Stomach (tissue), 9 donors: ENCODE measurements around the gene UBTD1. TPM values are rescaled to one million over a fixed set of nuclear protein-coding genes. Genes with fewer than 3 reads are reported as not detected.

ENCODE experiments used
- DNase-seq, 2 donors: peaks; one replicate each; pipeline versions ENCODE4 v3.0.0 to v3.0.0-alpha.2; 2013 to 2019
- H3K27ac ChIP-seq, 5 donors: fragments of 200-600 bp in 4 of 5; sonication (generic) in 4 of 5; one replicate each; pipeline ENCODE4 v1.5.1; 2013 to 2019; ENCODE audit warnings: mild to moderate bottlenecking in 1 of 5, moderate library complexity in 1 of 5
- H3K27me3 ChIP-seq, 3 donors: fragments of 200-600 bp; sonication (generic); one replicate each; pipeline ENCODE4 v1.5.1; 2017 to 2019; ENCODE audit warnings: mixed run types in 1 of 3
- H3K36me3 ChIP-seq, 4 donors: fragments of 200-600 bp; sonication (generic); 1 replicate in 3 of 4; 2 replicates in 1 of 4; pipeline ENCODE4 v1.5.1; 2016 to 2019
- H3K4me1 ChIP-seq, 4 donors: fragments of 200-600 bp; sonication (generic); one replicate each; pipeline ENCODE4 v1.5.1; 2016 to 2019
- H3K4me3 ChIP-seq, 4 donors: fragments of 200-600 bp; sonication (generic) in 3 of 4; one replicate each; pipeline ENCODE4 v1.5.1; 2016 to 2019; ENCODE audit warnings: mild to moderate bottlenecking in 1 of 4
- H3K9me3 ChIP-seq, 4 donors: fragments of 200-600 bp; sonication (generic); one replicate each; pipeline ENCODE4 v1.5.1; 2016 to 2019
- EP300 ChIP-seq: sonication (generic); formaldehyde crosslinking; IDR thresholded peaks from one replicate; pipeline ENCODE4 v1.6.1; 2017; ENCODE audit warnings: antibody characterized with exemption
- POLR2A ChIP-seq, 4 donors: fragments of 450-650 bp; IDR thresholded peaks; one replicate each; pipeline ENCODE4 v1.6.1; 2016; ENCODE audit warnings: antibody characterized with exemption in 4 of 4, control low read depth in 2 of 4, mild to moderate bottlenecking in 1 of 4, moderate library complexity in 1 of 4
- POLR2AphosphoS5 ChIP-seq, 3 donors: sonication (generic); formaldehyde crosslinking; IDR thresholded peaks; one replicate each; pipeline ENCODE4 v1.6.1; 2016; ENCODE audit warnings: antibody characterized with exemption in 3 of 3
- WGBS, 5 donors: extraction: QIAGEN DNeasy Blood & Tissue Kit in 3 of 5; methylation state at CpG; one replicate each; pipeline versions ENCODE4 v1.1.5 to v1.1.7; 2013 to 2018; 5-methylcytosine and 5-hydroxymethylcytosine counted together
- intact Hi-C: fragments of 100-400 bp; cut with DNase I; formaldehyde crosslinking; loops from one replicate; pipeline ENCODE4 v1.15.1; 2023; ENCODE audit warnings: low total_unique reads
- polyA plus RNA-seq, 3 donors: library from polyadenylated mRNA; stranded (reverse); fragments of 200-250 nt; gene quantifications; one replicate each; pipeline ENCODE4 v1.2.3, GENCODE V29; 2013
- total RNA-seq, 5 donors: library from RNA; depleted of rRNA; stranded (reverse); fragments of >200 nt; gene quantifications; one replicate each; pipeline versions ENCODE4 v1.1.0 to v1.2.3, GENCODE V29; 2014 to 2016
- TF ChIP-seq, protein P1 (sequence below), 7 experiments: fragments of 450-650 bp in 4 of 7; fragments of 200-600 bp in 3 of 7; sonication (generic) in 3 of 7; IDR thresholded peaks; one replicate each; pipeline ENCODE4 v1.5.1; 2016 to 2019; ENCODE audit warnings: antibody characterized with exemption in 7 of 7, control low read depth in 2 of 7, mild to moderate bottlenecking in 1 of 7
- donor health status: healthy with polysubstance abuse.
- donor health status: Bipolar disorder and iron deficiency.
- donor health status: healthy.

The UBTD1 gene
- total and polyA plus RNA-seq, 8 donors: 1.3 to 22.9 (median 8.1) TPM

DNA sequence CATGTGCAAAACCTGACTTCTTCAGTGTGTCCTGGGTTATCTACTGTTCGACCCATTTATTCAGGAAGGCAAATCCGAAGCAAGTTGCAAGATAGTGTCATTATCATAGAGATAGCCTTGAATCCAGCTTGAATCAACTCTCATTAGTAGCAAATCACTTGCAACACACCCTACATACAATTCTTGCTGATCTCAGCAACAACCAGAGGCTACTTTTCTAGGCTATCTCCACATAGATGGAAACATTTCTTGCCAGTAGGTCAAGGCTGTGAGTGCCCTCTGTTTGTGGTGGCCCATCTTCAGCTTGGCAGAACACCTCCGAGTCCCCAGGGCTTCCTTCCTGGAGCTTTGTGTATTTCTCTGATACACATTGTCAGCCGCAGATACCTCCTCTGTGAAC lies 12.0 kb downstream of the UBTD1 start:
- TF ChIP-seq, protein P1, sequence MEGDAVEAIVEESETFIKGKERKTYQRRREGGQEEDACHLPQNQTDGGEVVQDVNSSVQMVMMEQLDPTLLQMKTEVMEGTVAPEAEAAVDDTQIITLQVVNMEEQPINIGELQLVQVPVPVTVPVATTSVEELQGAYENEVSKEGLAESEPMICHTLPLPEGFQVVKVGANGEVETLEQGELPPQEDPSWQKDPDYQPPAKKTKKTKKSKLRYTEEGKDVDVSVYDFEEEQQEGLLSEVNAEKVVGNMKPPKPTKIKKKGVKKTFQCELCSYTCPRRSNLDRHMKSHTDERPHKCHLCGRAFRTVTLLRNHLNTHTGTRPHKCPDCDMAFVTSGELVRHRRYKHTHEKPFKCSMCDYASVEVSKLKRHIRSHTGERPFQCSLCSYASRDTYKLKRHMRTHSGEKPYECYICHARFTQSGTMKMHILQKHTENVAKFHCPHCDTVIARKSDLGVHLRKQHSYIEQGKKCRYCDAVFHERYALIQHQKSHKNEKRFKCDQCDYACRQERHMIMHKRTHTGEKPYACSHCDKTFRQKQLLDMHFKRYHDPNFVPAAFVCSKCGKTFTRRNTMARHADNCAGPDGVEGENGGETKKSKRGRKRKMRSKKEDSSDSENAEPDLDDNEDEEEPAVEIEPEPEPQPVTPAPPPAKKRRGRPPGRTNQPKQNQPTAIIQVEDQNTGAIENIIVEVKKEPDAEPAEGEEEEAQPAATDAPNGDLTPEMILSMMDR (IDR thresholded peaks at IDR 0.05): no peak
- TF ChIP-seq POLR2A (IDR thresholded peaks at IDR 0.05) (no peak), POLR2AphosphoS5 (IDR thresholded peaks at IDR 0.05) (no peak), EP300 (no peak)
- Histone ChIP-seq H3K36me3 (no peaks in the 10 kb centered on the region), H3K4me3 (no peak overlapping the region), H3K4me1 (peaks cover 0 to 18% (median 9%) of the 10 kb centered on the region in 4 donors), H3K27ac (no peak overlapping the region), H3K27me3 (no peaks in the 10 kb centered on the region), H3K9me3 (no peaks in the 10 kb centered on the region)
- WGBS, 5 donors: 77 to 89% (median 84%) methylated on average over 4 of the region's 4 CpGs
- DNase-seq: no peak
- intact Hi-C loops: no loop called here

DNA sequence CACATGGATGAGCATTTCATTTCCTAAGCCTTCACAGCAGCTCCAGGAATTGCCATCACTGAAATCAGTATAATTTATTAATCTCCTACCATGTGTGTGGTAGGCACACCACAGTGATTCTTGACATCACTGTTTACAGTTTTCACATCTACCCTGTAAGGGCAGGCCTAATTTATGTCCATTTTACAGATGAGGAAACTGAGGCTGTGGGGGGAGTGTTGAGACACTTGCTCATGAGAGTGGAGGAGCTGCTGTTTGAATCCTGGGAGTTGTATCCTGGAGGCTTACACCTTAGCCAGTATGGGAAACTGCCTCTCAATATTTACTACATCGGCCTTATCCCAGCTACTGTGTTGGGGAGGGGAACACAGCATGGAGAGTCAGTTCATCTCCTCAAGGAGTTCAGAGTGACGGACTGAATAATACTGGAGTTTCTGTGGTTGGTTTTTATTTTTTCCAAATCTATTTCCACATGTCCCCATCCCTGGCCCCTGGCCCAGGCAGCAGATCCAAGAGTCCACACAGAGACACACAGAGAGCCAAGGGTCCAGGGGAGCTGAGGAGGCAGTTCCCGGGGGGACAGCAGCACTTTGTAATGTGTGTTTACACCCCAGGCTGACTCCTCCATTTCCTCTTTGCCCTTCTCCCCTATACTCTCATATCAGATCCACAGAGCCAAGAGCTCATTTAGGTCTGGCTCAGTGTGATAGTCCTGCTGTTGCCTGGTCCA lies 13.2 kb downstream of the UBTD1 start:
- H3K9me3 ChIP-seq: no peaks in the 10 kb centered on the region
- no peak for DNase-seq
- peaks cover 0 to 18% (median 9%) of the 10 kb centered on the region in 4 donors for H3K4me1 ChIP-seq
- intact Hi-C loops: no loop called here
- no peaks in the 10 kb centered on the region for H3K27me3 ChIP-seq
- H3K36me3 ChIP-seq: no peaks in the 10 kb centered on the region
- H3K27ac ChIP-seq: peak overlapping the region in 1 of 5 donors; percentile 29
- 64 to 79% (median 66%) methylated on average over 3 of the region's 3 CpGs for WGBS, 5 donors
- no peak overlapping the region for H3K4me3 ChIP-seq
- TF ChIP-seq POLR2AphosphoS5 (IDR thresholded peaks at IDR 0.05): no peak
- TF ChIP-seq, protein P1 (IDR thresholded peaks at IDR 0.05): no peak
- TF ChIP-seq EP300: no peak
- TF ChIP-seq POLR2A (IDR thresholded peaks at IDR 0.05): no peak

DNA sequence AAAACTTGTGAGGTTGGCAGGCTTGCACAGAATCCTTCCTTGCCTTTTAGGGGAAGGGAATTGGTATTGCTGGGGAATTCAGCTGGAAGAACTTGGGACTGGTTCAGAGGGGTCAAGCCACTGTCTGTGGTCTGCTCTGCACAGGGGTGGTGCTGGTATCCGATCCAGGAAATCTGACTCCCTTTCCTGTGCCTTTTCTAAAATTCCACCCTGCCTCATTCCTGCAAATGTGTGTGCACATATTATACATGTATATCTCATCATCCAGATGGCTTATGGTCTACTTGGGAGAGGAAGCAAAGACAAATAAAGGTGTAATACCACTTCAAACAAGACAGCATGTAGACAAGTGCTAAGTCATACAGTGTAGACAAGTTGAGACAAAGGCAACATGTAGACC lies 14.3 kb downstream of the UBTD1 start:
- 48 to 85% (median 71%) methylated on average over 1 of the region's 1 CpG for WGBS, 5 donors
- intact Hi-C loops: no loop called here
- no peak for DNase-seq
- TF ChIP-seq EP300 (no peak), POLR2AphosphoS5 (IDR thresholded peaks at IDR 0.05) (no peak), POLR2A (IDR thresholded peaks at IDR 0.05) (no peak)
- TF ChIP-seq, protein P1 (IDR thresholded peaks at IDR 0.05): no peak
- Histone ChIP-seq H3K4me3 (no peak overlapping the region), H3K27me3 (no peaks in the 10 kb centered on the region), H3K9me3 (no peaks in the 10 kb centered on the region), H3K4me1 (peaks cover 2 to 26% (median 12%) of the 10 kb centered on the region in 4 donors), H3K36me3 (no peaks in the 10 kb centered on the region), H3K27ac (no peak overlapping the region)

DNA sequence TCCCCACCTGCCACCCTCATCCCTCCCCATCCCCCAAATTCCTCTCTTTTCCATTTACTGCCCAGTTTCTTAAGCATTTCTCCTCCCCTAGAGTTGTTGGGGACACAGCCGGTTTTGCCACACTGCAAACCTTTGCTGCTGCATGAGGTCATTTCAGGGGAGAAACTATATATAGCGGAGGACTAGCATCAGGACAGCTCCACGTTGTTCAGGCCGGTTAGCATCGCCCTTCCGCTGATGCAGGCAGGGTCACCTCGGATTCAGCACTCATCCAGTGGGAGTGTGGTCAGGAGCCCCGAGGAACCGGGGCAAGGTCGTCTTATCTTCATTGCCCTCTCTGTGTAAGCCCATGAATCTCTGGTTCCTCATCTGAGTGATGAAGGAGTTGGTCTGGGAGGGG lies 15.6 kb downstream of the UBTD1 start:
- no peaks in the 10 kb centered on the region for H3K27me3 ChIP-seq
- WGBS, 5 donors: 80 to 85% (median 81%) methylated on average over 10 of the region's 10 CpGs
- H3K4me1 ChIP-seq: peaks cover 9 to 35% (median 18%) of the 10 kb centered on the region in 4 donors
- TF ChIP-seq POLR2A (IDR thresholded peaks at IDR 0.05) (no peak), EP300 (no peak), POLR2AphosphoS5 (IDR thresholded peaks at IDR 0.05) (no peak)
- TF ChIP-seq, protein P1 (IDR thresholded peaks at IDR 0.05): no peak
- H3K27ac ChIP-seq: no peak overlapping the region
- DNase-seq: no peak
- intact Hi-C loops: no loop called here
- no peaks in the 10 kb centered on the region for H3K36me3 ChIP-seq
- H3K9me3 ChIP-seq: no peaks in the 10 kb centered on the region
- H3K4me3 ChIP-seq: no peak overlapping the region
